ENCODE measurements around the gene MICAL3.
"Not testable (repeated sequence)": the region's sequence is repeated elsewhere in the genome, so short reads cannot be mapped to it uniquely, and the experiment has no call there.

The MICAL3 gene

GRCh38 chr22:17992976-17993375 is 31.4 kb downstream of the MICAL3 start:
- FAIRE-seq, result not testable (repeated sequence)

GRCh38 chr22:17991992-17992391 is 32.4 kb downstream of the MICAL3 start:
- not testable (repeated sequence) for FAIRE-seq

GRCh38 chr22:17990942-17991341 is 33.4 kb downstream of the MICAL3 start:
- FAIRE-seq, result no peak

GRCh38 chr22:17990147-17990546 is 34.2 kb downstream of the MICAL3 start:
- FAIRE-seq, result no peak

GRCh38 chr22:17988800-17989513 is 35.4 kb downstream of the MICAL3 start:
- FAIRE-seq, result no peak

- FAIRE-seq, result no peak
Measured at GRCh38 chr22:17985606-17986005, 38.8 kb downstream of the MICAL3 start.

GRCh38 chr22:17985071-17985470 is 39.3 kb downstream of the MICAL3 start:
- FAIRE-seq, result not testable (repeated sequence)

- no peak for FAIRE-seq
Measured at GRCh38 chr22:17984114-17984513, 40.2 kb downstream of the MICAL3 start.

GRCh38 chr22:17982572-17983141 is 41.7 kb downstream of the MICAL3 start:
- no peak for FAIRE-seq

- FAIRE-seq, result no peak
Measured at GRCh38 chr22:17981497-17981896, 42.9 kb downstream of the MICAL3 start.

- no peak for FAIRE-seq
Measured at GRCh38 chr22:17980638-17981051, 43.7 kb downstream of the MICAL3 start.

GRCh38 chr22:17980015-17980590 is 44.3 kb downstream of the MICAL3 start:
- no peak for FAIRE-seq

- FAIRE-seq, result no peak
Measured at GRCh38 chr22:17978027-17978426, 46.3 kb downstream of the MICAL3 start.

- no peak for FAIRE-seq
Measured at GRCh38 chr22:17977371-17977770, 47.0 kb downstream of the MICAL3 start.

GRCh38 chr22:17976121-17976520 is 48.2 kb downstream of the MICAL3 start:
- FAIRE-seq, result no peak

- FAIRE-seq, result no peak
Measured at GRCh38 chr22:17974703-17975372, 49.5 kb downstream of the MICAL3 start.

GRCh38 chr22:17974087-17974486 is 50.3 kb downstream of the MICAL3 start:
- no peak for FAIRE-seq

- FAIRE-seq, result no peak
Measured at GRCh38 chr22:17973217-17973616, 51.1 kb downstream of the MICAL3 start.

- no peak for FAIRE-seq
Measured at GRCh38 chr22:17972385-17973191, 51.8 kb downstream of the MICAL3 start.

GRCh38 chr22:17971711-17972110 is 52.6 kb downstream of the MICAL3 start:
- FAIRE-seq, result no peak

- no peak for FAIRE-seq
Measured at GRCh38 chr22:17970201-17970708, 54.1 kb downstream of the MICAL3 start.

- no peak for FAIRE-seq
Measured at GRCh38 chr22:17969701-17970113, 54.7 kb downstream of the MICAL3 start.

- FAIRE-seq, result no peak
Measured at GRCh38 chr22:17968126-17968525, 56.2 kb downstream of the MICAL3 start.

Measured in TTC549 (cell line).